Retinal pigment epithelial cell (primary cell): ENCODE data around the gene KDM7A.

Source experiments
- DNase-seq: peaks from one replicate; pipeline ENCODE4 v3.0.0-alpha.2; 2010; ENCODE audit warnings: low read depth
- H3K4me3 ChIP-seq: 2 replicates; pipeline ENCODE4 v1.5.1; 2011; ENCODE audit warnings: mild to moderate bottlenecking, low read length, control low read depth, moderate library complexity
- CTCF ChIP-seq: conservative IDR thresholded peaks from 2 replicates; pipeline ENCODE4 v1.5.1; 2011; ENCODE audit warnings: low read depth, low read length, control low read depth, inconsistent platforms

The KDM7A gene

DNA sequence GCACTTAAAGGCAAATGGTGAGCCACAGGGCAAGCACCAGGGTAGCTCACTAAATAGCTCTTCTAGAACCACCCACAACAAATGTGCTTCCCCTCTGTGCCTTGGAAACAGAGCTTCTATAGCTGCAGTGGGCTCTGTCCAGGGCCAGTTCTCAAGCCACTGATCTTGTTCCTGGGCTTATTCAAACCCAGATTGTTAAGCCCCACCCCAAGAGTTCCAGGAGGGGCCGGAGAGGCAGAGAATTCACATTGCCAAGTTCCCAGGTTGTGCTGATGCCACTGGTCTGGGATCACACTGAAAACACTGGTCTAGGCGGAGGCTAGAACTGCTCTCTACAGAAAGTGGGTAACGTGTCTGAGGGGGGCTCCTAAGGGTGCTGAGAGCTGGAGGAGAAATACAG, 15.4 kb upstream of the KDM7A start:
- no peak for TF ChIP-seq CTCF
- no peak for DNase-seq
- H3K4me3 ChIP-seq: no peak overlapping the region

DNA sequence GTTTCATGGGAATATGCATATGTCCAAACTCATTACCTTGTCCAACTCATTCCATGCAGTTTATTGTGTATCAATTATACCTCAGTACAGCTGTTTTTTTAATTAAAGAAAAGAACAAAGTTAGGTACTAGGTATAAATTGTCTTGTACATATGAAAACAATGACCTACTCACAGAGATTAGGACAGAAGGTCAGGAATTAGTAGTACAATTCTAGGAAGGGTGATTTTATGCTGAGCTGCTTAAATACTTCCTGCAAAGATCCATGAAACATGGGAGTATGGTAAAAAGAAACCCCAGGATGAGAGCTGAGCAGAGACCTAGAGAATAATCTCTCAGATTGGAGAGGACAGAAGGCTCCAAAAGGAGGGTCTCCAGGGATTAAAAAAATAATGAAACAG, 13.8 kb upstream of the KDM7A start:
- TF ChIP-seq CTCF: no peak
- DNase-seq: no peak
- H3K4me3 ChIP-seq: no peak overlapping the region

DNA sequence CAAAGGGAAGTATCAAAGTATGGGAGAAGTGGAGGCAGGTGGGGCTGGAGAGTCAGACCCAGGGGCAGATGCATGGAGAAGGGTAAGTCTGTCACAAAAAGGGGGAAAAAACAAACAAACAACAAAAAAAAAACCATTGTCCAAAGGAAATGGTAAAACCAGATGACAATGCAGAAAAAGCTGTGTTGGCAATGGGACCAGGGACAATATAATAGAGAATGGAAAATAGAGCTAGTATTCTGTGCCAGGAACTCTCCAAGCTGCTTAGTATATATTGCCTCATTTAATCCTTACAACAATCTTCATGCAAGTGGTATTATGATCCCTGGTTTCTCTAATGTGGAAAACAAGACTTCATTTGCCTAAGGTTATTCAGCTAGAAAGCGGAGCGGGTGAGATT, 13.1 kb upstream of the KDM7A start:
- no peak for DNase-seq
- TF ChIP-seq CTCF: no peak
- no peak overlapping the region for H3K4me3 ChIP-seq

DNA sequence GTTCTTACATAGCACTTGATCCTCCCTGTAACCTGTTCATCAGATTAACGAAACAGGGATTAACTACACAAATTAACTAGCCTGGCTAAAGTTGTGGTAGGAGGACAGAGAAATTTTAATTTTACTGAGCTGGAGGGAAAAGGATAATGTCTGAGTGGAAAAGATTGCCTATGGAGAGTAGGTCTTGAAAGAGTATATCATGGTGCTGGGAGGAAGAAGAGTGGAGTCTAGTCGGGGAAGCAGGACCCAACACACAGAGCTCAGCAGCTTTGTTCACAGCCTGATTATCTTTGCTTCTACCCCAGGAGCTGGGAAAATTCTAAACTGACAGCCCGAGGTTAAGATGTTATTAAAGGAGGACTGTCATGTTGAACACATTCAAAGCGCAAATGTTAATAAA, 6.1 kb upstream of the KDM7A start:
- no peak for DNase-seq
- TF ChIP-seq CTCF: no peak
- H3K4me3 ChIP-seq: no peak overlapping the region

DNA sequence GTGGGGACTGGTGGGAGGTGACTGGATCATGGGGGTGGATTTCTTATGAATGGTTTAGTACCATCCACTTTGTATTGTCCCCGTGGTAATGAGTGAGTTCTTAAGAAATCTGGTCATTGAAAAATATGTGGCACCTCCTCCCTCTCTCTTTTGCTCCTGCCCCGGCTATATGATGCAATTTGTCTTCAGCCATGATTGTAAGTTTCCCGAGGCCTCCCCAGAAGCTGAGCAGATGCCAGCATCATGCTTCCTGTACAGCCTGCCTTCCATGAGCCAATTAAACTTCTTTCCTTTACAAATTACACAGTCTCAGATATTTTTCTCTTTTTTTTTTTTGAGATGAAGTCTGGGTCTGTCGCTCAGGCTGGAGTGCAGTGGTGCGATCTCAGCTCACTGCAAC, 2.6 kb upstream of the KDM7A start:
- DNase-seq: no peak
- no peak overlapping the region for H3K4me3 ChIP-seq
- TF ChIP-seq CTCF: no peak

- no peak for TF ChIP-seq CTCF
- peak overlapping the region; percentile 70 for H3K4me3 ChIP-seq
- DNase-seq: no peak
These were observed 571 bp downstream of the KDM7A start for GRCh38 chr7:140176122-140176701.

DNA sequence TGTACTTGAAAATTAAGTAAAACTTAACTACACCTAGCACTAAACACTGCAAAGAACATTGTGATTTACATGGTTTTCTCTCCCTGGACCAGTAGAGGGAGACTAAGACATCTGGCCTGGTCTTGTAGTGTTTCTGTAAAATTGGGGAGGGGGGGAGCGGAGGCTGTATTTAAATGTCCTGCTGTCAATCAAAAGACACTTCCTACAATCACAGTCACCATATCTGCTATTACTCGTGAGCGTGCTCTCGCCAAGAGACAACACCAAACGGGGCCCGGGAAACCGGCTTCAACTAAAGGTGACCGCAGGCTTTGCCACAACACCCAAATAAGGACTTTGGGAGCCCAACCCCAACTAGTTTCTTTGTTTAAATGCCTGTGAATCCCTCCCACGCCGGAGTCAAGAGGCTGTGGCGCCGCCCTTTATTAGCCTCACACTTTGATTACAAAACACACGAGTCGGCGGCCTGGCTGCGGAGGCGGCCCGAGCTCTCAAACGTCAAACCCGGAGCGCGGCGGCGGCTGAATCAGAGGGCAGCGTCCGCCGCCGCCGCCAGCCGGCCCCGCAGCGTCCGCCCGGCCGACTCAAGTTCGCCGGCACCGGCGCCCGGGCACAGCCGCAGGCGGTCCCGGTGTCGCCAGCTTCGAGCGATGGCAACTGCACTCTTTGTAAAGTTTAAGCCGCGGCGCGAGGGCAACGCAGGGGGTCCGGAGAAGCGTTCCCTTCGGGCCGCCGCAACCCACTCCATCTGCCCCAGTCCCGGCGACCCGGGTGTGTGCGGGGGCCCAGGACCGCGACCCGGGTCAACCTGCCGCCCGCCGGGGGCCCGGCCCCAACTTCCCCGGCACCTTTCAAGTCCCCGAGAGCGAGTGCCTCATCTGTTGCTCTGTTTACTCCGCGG, 1.3 kb downstream of the KDM7A start:
- TF ChIP-seq CTCF: peak; percentile 92
- peak overlapping the region; percentile 70 for H3K4me3 ChIP-seq
- peak; percentile 81 for DNase-seq
